Renal cortical epithelial cell (primary cell): Measurements from ENCODE around the gene TBC1D24. TPM values are rescaled to one million over a fixed set of nuclear protein-coding genes. Genes with fewer than 3 reads are reported as not detected.

Experiments used
- DNase-seq: peaks from one replicate; pipeline ENCODE4 v3.0.0-alpha.2; 2011; ENCODE audit warnings: low read depth
- total RNA-seq: library from RNA; depleted of rRNA; stranded (reverse); fragments of >200 nt; gene quantifications from 2 replicates; pipeline ENCODE4 v1.2.3, GENCODE V29; 2014

The TBC1D24 gene
- total RNA-seq, 1 donor from 2014 or later = 18.3 TPM

DNA sequence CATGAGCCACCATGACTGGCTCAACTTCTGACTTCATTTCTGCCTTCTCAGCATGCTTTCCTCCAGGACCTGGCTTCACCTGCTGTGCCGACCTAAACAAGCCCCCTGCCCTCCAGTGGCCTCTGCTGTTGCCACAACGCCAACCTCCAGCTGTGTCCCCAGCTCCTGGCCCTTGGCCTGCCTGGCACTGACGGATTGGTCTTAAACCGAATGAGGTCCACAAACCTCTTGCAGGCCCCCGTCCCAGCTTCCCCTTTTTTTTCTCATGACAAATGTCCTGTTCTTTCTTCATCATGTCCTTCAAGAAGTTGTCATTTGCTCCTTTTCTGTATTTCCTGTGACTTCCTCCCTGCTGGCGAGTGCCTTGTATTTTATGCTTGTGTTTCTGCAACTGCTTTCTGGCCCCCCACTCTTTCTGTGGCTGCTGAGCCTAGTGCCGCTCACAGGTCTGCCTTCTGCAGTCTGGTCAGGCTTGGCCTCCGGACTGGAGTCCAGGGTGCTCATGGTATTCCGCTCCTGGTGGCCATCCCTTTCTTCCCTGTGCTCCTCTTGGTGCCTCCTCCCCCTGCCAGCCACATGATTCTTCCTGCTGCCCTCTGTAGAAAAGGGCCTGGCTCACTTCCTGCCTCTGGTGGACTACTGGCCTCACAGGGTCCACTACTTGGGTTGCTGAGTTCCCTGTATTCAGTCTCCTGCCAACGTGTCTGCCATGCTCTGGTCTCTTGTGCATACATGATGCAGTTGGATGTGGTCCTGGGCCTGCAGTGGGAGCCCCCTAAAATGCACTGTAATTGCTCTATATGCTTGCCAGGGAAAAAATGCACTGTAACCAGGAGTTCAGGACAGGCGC is 41.7 kb downstream of the TBC1D24 start:
- peak; percentile 50 for DNase-seq

DNA sequence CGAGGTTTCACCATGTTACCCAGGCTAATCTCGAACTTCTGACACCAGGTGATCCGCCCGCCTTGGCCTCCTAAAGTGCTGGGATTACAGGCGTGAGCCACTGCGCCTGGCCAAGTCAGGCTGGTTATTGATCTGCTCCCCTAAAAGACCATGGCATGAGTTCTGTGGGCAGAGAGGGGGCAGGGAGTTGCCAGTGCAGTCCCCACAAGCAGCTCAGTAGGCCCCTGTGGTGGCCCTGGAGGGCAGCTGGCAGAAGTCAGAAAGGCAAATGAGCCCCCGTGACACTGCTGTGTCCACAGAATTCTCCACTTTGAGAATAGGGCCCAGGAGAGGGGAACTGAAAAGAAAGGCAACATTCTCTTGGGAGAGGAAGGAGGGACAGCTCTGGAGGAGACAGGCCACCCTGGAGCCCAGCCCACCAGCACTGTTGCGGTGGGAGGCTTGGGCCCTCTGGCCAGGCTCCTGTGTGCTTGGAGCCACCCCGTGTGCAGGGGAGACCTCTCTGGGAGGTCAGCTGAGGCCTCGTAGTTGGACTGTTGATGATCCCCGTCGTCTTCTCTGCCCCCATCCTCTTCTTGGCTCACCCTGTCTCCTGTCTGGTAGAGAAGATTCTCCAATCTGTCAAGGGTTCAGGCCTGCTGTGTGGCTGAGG is 43.2 kb downstream of the TBC1D24 start:
- no peak for DNase-seq

DNA sequence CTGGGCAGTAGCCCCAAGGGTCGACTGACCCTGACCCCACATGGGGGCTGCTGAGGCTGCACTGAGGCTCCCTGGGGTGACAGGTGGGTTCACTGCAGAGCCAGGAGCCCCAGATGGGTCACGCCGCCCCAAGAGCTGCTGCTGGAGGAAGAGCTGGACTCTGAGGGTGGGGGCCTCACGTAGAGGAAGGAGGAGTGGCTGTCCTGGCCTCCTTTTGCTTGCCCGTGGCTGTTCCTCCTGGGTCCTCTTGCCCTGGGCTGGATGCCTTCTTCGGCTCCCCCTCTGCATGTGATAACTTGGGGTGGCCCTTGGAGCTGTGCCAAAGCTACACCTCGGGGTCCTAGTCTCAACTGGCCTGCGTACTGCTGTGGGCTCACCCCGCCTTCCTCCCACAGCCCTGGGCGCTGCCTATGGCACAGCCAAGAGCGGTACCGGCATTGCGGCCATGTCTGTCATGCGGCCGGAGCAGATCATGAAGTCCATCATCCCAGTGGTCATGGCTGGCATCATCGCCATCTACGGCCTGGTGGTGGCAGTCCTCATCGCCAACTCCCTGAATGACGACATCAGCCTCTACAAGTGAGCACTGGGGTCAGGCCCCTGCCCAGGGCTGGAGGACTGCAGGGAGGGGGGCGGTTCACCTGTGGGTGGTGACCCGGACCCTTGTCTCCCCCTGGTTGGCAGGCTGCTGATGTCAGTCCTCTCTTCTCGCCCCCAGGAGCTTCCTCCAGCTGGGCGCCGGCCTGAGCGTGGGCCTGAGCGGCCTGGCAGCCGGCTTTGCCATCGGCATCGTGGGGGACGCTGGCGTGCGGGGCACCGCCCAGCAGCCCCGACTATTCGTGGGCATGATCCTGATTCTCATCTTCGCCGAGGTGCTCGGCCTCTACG is 44.1 kb downstream of the TBC1D24 start:
- DNase-seq = no peak

DNA sequence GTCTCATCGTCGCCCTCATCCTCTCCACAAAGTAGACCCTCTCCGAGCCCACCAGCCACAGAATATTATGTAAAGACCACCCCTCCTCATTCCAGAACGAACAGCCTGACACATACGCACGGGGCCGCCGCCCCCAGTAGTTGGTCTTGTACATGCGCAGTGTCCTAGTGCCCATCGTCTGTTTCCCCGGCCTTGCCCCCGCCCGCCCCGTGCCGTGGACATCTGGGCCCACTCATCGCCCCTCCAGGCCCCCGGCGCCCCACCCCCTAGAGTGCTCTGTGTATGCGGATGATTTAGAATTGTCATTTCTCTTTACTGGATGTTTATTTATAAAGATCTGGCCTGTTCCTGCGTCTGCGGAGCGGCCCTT is 44.8 kb downstream of the TBC1D24 start:
- DNase-seq = no peak

DNA sequence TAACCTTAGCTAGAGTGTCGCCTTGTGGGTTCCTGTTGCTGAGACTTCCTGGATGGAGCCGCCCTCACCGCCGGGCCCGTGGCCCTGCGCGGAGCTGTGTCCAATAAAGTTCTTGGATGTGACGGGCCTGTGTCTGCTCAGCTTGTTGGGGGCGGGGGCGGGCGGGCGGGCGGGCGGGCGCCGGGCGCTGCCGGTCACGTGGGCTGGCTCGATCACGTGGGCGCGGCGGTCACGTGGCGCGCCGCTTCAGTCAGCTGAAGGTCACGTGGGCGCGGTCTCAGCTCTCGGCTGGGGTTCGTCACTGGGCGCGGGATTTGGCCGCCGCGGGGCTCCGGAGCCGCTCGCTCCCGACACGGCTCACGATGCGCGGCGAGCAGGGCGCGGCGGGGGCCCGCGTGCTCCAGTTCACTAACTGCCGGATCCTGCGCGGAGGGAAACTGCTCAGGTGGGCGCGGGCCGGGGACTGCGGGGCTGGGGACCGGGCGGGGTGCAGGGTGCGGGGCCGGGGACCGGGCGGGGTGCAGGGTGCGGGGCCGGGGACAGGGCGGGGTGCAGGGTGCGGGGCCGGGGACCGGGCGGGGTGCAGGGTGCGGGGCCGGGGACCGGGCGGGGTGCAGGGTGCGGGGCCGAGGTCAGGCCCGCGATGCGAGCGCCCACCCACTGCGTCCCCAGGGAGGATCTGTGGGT is 45.3 kb downstream of the TBC1D24 start, which contains the start of gene AMDHD2:
Gene AMDHD2, plus strand, starts transcription at position 275 of the 687 bp plus-strand sequence. Its CDS starts 88 bp downstream, at position 363.
- peak; percentile 54 for DNase-seq

DNA sequence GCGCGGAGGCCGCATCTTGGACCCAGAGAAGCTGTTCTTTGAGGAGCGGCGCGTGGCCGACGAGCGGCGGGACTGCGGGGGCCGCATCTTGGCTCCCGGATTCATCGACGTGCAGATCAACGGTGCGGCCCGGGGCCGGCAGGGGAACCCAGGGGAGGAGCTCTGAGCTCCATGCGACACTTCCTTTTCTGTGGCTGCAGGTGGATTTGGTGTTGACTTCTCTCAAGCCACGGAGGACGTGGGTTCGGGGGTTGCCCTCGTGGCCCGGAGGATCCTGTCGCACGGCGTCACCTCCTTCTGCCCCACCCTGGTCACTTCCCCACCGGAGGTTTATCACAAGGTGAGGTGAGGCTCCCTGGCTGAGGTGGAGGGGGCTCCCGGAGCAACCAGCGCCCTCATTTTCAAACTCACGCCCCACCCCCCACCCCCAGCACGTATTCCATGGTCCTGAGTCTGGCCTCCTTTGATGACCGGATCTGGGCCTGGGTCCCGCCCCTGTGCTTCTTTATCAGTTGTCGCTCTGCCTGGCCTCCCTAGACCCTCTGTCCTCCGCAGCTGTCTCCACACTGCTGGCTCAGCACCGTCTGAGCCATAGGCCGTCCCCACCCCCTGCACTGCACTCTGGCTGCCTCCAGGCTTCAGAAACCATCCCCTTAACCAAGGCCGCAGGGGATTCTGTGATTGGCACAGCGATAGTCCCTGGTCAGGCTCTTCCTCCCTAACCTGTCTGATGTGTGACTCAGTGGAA is 46.0 kb downstream of the TBC1D24 start:
- DNase-seq = peak; percentile 40

DNA sequence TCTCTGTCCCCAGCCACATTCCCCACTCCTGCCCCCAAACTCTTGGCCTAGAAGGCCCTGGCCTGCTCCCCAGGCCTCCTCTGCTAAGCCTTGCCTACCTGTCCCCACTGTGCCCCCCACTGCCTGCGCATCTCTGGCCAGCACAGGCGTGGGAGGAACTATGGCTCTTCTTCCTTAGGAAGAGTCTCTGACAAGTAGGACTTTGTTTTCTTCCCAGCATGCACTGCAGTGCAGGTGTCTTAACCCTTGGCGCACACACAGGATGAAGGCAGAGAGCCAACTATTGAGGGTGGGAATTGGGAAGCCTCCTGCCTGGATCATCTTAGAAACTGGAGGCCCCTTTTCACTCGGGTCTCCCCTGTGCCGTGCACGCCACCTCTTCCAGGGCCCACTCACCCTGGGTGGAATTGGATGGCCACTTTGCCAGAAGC is 48.9 kb downstream of the TBC1D24 start:
- no peak for DNase-seq

DNA sequence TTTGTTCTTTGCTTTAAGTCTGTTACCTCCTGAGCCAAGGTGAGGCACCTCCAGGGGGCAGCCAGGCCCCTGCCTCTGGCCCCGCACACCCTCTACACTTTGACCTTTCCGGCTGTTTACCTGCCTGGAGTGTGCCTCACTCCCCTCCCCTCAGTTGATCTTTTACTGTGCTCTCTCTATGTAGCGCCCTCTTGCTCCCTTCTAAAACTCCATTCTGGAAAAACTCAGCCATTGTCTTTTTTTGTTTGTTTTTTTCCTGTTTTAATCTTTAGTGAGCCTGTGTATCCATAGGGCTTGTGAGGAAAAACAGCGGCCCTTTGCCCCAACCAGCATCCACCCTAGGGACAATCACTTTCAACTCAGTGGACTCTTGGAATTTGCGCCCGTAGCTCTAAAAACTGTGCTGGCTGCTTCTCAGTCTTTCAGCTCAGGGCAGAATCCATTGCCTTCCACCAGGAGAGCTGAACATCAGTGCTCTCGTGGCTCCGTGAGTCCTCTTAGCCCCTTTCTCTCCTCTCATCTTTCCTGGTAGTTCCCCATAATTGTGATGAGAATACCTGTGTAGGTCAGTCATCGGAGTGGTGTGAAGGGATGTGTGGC is 49.5 kb downstream of the TBC1D24 start:
- DNase-seq = no peak

DNA sequence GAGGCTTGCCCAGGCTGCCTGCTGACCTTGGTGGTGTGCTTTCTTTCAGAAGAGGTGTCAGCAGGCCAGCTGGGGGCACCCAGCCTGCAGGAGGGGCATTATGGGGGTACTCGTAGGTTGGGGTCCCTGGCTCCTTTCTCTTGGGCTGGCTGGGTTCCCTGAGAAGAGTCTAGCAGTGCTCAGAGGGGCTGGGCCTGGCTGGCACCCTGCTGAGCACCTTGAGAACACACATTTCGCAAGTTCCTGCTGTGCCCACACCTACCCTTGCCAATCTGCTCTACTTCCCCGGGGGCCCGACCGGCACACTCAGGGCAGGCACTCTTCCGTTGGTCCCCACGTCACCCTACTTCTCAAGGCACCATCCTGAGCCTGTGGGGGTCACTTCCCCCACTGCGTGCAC is 51.2 kb downstream of the TBC1D24 start:
- DNase-seq = no peak

DNA sequence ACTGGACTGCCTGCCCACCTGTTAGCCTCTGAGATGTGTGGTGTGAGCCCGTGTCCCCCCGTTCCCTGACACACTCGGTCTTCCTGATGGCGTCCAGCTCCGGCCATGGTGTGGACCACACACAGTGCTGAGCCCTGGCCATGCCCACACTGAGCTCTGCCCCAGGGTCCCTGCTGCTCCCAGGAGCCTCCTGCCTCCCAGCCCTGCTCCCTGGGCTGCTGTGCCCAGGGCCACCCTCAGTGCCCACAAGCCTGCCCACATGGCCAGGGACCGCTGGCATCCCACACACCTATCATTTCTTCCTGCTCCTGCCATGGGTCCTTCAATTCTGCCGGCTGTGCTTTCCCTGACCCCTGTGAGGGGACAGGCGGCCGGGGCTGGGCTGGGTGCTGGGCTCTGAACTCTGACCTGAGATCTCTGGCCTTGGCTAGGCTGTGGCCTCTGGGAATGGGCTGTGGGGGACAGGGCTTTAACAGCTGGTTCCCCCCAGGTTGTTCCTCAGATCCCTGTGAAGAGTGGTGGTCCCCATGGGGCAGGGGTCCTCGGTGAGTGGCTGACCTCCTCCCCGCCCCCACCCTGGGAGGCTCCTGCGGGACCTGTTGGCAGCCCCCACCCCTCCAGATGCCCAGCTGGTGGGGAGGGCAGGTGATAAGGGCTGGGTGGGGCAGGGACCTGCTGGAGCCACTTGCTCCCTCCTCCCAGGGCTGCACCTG is 52.3 kb downstream of the TBC1D24 start:
- no peak for DNase-seq

DNA sequence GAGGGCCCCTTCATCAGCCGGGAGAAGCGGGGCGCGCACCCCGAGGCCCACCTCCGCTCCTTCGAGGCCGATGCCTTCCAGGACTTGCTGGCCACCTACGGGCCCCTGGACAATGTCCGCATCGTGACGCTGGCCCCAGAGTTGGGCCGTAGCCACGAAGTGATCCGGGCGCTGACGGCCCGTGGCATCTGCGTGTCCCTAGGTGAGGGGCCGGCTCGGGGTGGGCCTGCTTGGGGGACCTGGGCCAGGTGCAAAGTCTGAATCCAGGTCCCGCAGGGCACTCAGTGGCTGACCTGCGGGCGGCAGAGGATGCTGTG is 52.8 kb downstream of the TBC1D24 start:
- DNase-seq = no peak

DNA sequence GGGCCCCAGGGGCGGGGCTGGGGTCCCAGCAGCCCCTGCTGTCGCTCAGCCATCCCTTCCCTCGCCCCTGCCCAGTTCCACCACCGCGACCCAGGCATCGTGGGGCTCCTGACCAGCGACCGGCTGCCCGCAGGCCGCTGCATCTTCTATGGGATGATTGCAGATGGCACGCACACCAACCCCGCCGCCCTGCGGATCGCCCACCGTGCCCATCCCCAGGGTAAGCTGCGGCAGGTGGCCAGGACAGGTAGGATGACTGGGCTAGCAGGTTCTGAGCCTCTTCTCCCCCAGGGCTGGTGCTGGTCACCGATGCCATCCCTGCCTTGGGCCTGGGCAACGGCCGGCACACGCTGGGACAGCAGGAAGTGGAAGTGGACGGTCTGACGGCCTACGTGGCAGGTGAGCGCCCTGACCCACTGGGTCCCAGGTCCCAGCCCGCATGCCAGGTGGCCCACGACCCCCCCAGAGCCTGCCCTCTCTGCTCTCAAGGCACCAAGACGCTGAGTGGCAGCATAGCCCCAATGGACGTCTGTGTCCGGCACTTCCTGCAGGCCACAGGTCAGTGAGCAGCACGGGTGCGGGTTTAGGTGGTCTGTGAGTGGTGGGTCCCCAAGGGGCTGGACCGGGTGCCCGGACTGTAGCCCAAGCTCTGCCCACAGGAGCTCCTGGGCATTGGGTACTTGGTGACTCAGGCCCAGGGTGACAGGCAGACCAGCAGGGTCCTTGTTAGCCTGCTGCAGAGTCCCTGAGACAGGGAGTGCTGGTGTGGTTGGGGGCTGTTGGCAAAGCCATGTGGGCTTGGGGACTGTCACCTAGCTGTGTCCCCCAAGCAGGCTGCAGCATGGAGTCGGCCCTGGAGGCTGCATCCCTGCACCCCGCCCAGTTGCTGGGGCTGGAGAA is 53.5 kb downstream of the TBC1D24 start:
- DNase-seq = no peak

DNA sequence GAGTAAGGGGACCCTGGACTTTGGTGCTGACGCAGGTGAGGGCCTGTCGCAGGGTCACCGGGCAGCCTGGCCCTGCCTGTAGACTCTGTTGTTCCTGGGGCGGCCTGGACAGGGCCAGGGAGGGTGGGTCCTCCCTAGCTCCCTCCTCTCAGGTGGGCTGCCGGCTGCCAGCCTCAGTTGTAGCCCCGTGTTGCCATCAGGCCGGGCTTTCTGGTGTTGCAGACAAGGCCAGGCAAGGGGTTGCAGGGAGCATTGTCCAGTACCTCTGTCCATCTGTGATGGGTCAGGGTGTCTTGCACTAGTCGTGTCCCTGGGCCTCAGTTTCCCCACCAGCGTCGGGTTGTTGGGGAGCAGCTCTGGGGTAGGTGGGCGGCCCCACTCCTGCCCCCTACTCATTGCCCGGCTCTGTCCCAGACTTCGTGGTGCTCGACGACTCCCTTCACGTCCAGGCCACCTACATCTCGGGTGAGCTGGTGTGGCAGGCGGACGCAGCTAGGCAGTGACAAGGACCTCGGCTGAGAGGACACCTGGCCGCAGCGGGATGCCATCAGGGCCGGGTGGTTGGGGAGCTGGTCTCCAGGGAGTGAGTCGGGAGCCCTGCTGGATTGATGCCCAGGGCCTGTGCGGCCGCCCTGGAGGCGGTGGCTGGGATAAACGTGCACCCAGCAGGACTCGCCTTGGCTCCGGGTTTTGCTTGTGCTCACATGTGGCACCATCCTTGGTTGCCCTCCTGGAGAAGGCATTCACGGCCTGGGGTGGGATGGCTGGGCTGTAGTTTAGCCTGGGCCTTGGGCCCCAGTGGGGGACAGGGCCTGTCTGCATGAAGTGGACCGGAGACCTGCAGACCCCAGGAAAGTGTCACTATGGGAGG is 54.4 kb downstream of the TBC1D24 start:
- DNase-seq = no peak

DNA sequence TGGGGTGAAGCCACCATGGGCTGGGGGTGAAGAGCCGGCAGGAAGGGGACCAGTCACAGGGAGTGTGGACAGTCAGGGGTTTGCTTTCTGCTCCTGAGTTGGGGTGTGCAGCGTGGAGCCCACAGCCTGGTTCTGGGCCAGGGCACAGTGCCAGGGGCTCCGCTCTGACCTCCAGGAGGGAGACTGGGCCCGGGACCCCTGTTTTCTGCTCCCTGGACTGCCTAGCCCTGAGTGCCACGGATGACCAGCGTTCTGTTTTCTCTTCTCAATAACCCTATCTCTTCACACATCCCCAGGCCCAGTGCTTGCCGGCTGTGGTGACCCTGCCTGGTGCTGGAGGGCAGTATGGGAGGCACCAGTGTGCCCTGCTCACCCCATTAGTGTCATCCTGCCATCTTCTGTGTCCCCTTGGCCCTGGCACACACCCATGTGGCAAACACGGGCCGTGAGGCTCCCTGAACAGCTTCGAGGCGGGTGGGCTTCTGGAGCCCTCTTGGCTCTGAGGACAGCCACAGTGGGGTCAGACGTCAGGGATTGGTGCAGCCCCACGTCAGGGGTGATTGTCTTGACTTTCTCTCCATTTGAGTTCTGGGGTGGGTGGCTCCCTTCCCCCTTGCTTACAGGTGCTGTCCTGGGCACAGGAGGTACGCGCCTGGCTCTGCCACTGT is 55.2 kb downstream of the TBC1D24 start:
- no peak for DNase-seq

DNA sequence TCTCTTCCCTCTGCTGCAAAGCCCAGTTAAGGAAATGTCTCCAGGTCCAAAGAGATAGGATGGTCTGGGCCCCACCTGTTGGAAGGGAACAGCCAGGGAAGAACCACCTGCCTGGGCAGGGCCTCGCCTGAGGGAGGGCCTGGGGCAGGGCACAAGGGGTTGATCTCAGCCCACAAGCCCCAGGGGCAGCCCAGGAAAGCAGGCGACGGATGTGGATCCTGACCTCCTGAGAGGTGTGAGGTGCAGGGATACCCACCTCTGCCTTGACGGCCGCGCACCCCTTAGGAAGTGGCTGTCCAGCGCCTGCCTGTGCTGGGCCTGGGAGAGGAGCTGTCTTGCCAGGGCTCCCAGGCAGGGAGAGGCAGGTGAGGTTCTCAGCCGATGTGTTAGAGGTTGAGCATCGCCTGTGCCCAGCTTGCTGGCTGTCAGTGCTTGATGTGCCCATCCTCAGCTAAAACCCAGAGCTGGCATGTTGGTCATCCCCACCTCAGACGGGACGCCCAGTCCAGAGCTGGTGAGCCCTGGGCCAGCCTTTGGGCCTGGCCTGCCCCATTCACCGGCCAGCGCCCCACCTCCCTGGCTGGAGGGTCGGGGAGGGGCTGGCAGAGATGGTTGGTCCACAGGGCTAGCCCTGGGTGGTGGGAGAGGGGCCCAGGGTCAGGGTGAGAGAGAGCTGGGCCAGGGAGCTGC is 55.8 kb downstream of the TBC1D24 start:
- DNase-seq = no peak

DNA sequence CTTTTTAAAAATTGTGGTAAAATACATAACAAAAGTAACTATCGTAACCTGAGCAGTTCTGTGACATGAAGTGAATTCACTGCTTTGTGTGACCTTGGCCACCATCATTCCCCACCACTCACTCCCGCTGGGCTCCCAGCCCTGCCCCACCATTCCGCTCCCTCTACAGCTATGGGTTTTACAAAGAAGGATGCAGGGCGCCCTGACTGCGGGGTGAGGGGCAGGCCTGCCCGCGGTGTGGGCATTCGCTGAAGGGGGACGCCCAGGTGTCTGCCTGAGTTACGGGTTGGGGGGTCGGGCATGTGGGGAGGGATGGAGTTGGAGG is 56.4 kb downstream of the TBC1D24 start, which contains the start of gene CEMP1:
Gene CEMP1, minus strand, starts transcription at position 38 of the 325 bp plus-strand sequence. CDS start 335 bp downstream, outside the sequence.
- DNase-seq = no peak
